GM18907 (cell line): ENCODE measurements around the gene TFF1.
A peak's percentile ranks its signal among the peaks of the same experiment; 100 is the strongest.

Source experiments
- ATAC-seq: cut with Tn5 transposase; IDR thresholded peaks from one replicate; pipeline ENCODE4 v1.9.1; 2021; ENCODE audit warnings: mild to moderate bottlenecking, moderate library complexity; ENCODE audit not compliant: unreplicated experiment

Gene TFF1

DNA sequence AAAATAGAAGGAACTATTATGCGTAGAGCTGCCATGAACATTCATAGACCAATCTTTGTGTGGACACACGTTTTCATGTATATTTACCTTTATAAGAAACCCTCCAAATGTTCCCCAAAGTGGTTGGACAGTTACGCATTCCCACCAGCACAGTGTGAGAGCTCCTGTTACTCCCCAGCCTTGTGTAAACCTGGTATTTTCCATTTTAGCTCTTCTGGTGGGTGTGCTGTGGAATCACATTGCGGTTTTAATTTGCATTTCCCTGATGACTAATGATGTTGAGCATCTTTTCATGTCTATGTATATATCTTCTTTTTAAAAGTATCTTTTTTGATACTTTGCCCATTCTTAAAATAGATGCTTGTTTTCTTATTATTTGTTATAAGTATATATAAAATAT lies 34.2 kb upstream of the TFF1 start:
- ATAC-seq = no peak

GRCh38 chr21:42398436-42399028 lies 32.2 kb upstream of the TFF1 start:
- ATAC-seq = no peak

DNA sequence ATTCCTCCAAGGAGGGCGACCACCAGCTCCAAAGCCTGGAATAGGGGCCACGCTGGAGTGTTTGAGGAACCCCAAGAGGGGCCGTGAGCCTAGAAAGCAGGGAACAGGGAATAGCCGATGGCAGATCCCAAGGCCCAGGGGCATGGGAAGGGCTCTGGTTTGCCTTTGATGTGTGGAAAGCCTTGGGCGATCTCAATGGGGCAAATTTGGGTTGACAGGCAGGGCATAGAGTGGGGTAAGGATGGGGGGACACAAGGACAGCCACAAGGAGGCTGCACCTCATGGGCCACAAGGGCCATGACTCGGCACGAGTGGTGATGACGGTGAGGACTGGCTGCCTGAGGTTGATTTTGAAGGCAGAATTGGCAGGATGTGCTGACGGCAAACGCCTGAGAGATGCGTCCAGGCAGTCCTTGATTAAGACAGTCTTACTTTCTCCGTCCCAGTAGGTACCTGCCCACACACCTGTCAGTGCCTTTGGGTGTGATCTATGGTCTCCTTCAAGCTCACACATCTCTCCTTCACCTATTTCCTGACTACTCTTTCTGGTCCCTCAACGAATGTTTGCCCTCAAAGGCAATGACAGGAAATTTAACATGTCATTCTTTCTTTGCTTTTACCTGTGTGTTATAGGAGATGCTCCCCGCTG lies 31.5 kb upstream of the TFF1 start:
- no peak for ATAC-seq

- no peak for ATAC-seq
These were observed 30.7 kb upstream of the TFF1 start for GRCh38 chr21:42396799-42397745.

GRCh38 chr21:42395905-42396651 lies 29.7 kb upstream of the TFF1 start, which contains the start of gene TMPRSS3:
TSS of gene TMPRSS3 (minus strand) at chr21:42396052. CDS start at chr21:42395417, 635 bp downstream.
- no peak for ATAC-seq

DNA sequence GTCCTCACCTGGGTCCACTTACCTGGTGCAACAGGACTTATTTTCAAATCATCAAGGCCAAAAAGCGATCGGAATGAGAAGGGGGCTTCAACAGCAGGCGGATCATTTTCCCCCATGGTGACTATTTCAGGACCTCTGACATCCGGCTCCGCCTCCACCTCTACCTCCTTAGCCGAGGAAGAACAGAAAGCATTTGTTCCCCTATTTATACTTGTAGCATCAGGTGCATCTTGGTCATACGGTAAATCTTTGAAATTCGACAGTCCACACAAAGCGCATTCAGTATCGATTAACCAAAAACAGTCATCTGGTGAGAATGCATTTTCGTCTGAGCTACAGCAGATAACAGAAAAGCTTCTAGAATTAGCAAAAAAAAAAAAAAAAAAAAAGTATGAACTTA lies 29.0 kb upstream of the TFF1 start:
- no peak for ATAC-seq

DNA sequence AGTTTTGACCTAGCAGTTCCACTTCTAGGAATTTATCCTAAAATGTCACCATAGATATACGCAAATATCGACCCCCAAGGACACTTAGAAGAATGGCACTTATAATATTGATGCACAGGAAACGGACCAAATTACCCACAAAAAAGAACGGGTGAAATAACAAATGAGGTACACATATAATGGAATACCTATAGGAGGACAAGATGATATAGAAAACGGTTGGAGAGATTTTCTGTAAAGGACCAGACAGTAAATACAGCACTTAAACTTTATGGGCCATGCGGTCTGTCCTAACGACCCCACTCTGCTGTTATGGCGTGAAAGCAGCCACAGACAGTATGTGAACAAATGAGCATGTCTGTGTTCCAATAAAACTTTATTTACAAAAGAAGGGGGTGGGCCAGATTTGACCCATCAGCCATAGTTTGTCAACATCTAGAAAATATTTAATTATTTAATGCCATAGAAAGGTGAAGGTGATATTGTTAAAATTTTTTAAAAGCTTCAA lies 27.2 kb upstream of the TFF1 start:
- ATAC-seq = no peak

DNA sequence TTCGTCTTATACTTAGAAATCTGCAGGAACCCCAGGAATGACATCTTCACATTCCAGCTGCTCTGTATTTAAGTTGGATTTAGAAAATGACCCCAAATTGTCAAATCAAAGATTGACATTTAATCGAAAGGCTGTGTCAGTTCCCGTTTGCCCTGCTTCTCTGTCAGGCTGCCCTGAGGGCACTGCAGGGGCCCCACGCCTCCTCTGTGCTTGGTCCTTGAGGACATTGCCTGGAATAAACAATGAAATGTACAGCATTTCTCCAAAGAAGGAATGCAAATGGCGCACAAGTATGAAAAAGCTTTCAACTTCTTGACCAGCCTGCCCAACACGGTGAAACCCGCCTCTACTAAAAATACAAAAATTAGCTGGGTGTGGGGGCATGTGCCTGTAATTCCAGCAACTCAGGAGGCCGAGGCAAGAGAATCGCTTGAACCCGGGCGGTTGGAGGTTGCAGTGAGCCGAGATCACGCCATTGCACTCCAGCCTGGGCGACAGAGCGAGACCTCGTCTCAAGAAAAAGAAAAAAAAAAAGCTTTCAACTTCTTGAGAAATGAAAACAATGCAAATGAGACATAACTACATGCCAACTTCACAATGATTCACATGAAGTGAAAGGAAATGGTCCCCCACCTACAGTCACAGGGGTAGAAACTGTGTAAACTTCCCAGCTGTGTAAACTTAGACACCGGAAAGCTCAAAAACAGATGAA lies 26.6 kb upstream of the TFF1 start:
- ATAC-seq = peak; percentile 72

- ATAC-seq = no peak
These were observed 25.0 kb upstream of the TFF1 start for GRCh38 chr21:42391297-42391696.

DNA sequence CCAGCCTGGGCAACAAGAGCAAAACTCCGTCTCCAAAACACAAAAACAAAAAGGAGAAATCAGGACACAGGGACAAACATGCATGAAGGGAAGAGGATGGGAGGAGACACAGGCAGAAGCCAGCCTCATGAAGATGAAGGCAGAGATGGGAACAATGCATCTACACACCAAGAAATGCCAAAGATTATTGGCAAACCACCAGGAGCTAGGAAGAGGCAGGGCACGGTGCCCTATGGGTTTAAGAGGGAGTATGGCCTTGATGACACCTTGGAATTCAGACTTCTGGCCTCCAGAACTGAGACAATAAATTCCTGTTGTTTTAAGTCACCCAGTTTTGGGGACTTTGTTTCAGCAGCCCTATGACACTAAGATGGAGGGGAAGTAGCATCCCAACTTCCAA lies 24.4 kb upstream of the TFF1 start:
- no peak for ATAC-seq

DNA sequence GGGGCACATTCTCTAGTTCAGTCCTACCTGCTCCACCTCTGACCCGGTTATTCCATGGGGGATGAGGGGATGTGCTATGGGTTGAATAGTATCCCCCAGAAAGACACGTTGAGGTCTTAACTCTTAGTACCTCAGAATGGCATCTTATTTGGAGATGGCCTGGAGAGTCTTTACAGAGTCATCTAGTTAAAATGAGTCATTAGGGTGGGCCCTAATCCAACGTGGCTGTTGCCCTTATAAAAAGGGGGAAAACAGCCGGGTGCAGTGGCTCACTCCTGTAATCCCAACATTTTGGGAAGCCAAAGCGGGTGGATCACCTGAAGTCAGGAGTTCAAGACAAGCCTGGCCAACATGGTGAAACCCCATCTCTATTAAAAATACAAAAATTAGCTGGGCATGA lies 23.9 kb upstream of the TFF1 start:
- ATAC-seq = no peak

- ATAC-seq = no peak
These were observed 23.1 kb upstream of the TFF1 start for GRCh38 chr21:42389449-42389835.

- peak; percentile 41 for ATAC-seq
These were observed 22.6 kb upstream of the TFF1 start for GRCh38 chr21:42388740-42389448.

DNA sequence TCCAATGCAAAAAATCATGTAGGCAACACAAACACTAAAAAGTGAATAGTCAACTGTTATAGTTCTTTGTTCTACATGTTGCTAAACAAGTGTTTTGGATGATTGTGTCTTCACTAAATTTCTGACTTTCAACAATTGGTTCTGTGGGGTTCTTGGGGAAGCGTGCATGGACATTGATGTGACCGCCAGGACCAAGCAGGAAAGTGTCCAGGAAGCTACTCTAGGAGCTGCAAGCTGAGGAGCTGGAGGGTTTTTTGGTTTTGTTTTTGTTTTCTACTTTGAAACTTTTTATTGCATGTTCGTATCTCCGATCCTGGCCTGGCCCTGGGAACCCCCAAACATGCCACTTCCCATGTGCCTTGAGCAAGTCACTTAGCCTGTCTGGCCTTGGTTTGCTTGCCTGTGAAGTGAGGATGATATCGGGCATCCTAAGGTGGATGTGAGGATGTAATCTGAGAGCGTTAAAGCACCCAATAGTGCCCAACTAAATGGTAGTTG lies 21.6 kb upstream of the TFF1 start:
- ATAC-seq = no peak

GRCh38 chr21:42387164-42387563 lies 20.8 kb upstream of the TFF1 start:
- no peak for ATAC-seq

GRCh38 chr21:42386034-42386591 lies 19.8 kb upstream of the TFF1 start:
- no peak for ATAC-seq

GRCh38 chr21:42385619-42386018 lies 19.3 kb upstream of the TFF1 start:
- no peak for ATAC-seq

- ATAC-seq = no peak
These were observed 18.7 kb upstream of the TFF1 start for GRCh38 chr21:42384989-42385388.
